ENCODE measurements around the gene FHL1. TPM values are rescaled to one million over a fixed set of nuclear protein-coding genes. Genes with fewer than 3 reads are reported as not detected.
"Not testable (repeated sequence)": the region's sequence is repeated elsewhere in the genome, so short reads cannot be mapped to it uniquely, and the experiment has no call there.

The FHL1 gene
- total RNA-seq, 1 donor from 2014 or later, result 772 TPM

DNA sequence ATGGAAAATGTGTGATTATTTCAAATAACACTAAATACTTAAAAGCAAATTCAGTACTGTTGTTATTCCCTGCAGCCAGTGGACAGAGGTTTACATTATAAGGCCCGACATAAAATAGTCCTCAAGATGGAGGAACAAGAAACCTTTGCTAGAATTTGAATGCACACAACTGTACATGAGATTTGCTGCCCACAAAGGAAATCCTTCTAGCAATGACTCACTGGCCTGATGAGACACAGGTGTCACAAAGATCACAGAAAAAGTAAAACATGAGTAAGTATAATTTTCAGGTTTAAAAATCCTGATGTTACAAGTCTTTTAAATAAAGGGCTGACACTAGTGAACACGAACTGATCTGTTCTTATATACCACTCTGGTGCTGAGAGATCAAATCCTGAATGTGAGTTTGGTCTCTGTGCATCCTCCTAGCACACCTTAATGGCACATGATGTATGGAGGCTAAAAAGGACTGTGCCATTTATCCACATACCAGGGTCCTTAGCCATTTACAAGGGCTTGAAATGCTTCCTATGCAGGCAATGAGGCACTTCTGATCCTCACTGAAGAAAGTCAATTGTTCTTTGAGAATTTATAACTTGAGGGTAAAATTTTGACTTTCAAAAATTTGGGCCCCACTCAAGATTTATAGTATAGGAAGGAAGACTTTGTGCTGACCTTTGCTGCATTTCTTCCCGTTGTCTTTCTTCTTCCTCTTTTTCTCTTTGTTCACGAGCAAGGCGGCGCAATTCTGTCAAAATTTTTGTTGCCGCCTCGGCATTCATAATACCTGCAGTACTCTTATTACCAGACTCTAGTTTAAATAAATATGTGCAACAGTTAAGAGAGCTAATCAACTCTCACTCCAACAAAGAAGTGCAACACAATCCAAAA is 80.9 kb downstream of the FHL1 start:
- intact Hi-C loops (cut with micrococcal nuclease), result no loop called here
- DNase-seq (no peak), ATAC-seq (no peak)

- ATAC-seq (no peak), DNase-seq (no peak)
- intact Hi-C loops (cut with micrococcal nuclease), result no loop called here
Measured at GRCh38 chrX:136228839-136229207, 81.5 kb downstream of the FHL1 start.

GRCh38 chrX:136237074-136237473 is 89.7 kb downstream of the FHL1 start:
- no peak for DNase-seq
- no peak for ATAC-seq
- intact Hi-C loops (cut with micrococcal nuclease), result no loop called here

GRCh38 chrX:136237849-136238248 is 90.5 kb downstream of the FHL1 start:
- DNase-seq; ATAC-seq; intact Hi-C loops (cut with micrococcal nuclease): not testable (repeated sequence)

GRCh38 chrX:136246201-136246600 is 98.9 kb downstream of the FHL1 start:
- intact Hi-C loops (cut with micrococcal nuclease), result no loop called here
- DNase-seq (no peak), ATAC-seq (no peak)

GRCh38 chrX:136250191-136251040 is 103.1 kb downstream of the FHL1 start:
- intact Hi-C loops (cut with micrococcal nuclease), result no loop called here
- ATAC-seq (peak; percentile 66), DNase-seq (no peak)

- peak; percentile 84 for DNase-seq
- peak; percentile 97 for ATAC-seq
- intact Hi-C loops (cut with micrococcal nuclease), result no loop called here
Measured at GRCh38 chrX:136251041-136251991, 104.0 kb downstream of the FHL1 start, which contains the start of gene MAP7D3. Gene MAP7D3 (minus strand): TSS chrX:136251400. CDS start chrX:136251358, 42 bp downstream.

- intact Hi-C loops (cut with micrococcal nuclease), result no loop called here
- ATAC-seq (peak; percentile 53), DNase-seq (no peak)
Measured at GRCh38 chrX:136255541-136255940, 108.2 kb downstream of the FHL1 start.

GRCh38 chrX:136256026-136256425 is 108.7 kb downstream of the FHL1 start:
- ATAC-seq (no peak), DNase-seq (no peak)
- intact Hi-C loops (cut with micrococcal nuclease), result no loop called here

- ATAC-seq (no peak), DNase-seq (no peak)
- intact Hi-C loops (cut with micrococcal nuclease), result no loop called here
Measured at GRCh38 chrX:136258951-136259350, 111.6 kb downstream of the FHL1 start.

DNA sequence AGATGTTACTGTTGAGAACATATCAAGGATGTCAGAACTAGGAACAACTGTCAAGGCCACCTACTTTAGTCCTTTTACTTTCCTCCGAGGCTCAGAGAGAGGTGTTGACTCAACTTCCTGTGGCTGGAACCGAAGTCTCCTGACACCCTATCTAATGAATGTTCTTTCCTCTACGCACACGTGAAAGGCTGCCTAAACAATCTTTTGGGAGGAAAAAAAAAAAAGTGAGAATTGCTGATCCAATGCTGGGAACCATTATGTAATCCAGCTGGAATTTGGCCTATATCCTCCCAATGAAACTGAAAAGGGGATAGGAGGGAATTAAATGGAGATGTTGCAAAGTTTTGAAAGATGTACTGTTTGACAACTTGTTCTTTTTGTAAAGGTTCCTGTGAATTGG is 112.2 kb downstream of the FHL1 start:
- DNase-seq (no peak), ATAC-seq (peak; percentile 62)
- intact Hi-C loops (cut with micrococcal nuclease), result no loop called here

DNA sequence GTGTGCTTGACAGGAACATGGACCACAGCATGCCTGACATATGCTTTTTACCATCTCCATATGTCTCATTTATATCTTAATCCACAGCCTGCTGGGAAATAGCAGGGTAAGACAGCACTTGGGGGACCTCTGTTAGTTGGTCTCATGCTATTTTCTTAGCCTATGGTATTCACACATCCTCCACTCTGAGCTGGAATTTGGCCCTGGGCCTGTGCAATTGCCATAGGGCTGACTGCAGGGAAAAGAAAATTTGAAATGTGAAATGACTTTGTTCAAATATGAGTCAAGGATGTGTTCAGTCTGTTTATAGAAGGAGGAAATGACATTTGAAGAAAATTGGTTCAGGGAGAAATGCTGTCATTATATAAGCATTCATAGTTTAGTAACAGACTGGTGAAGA is 113.4 kb downstream of the FHL1 start:
- intact Hi-C loops (cut with micrococcal nuclease), result no loop called here
- no peak for ATAC-seq

More for the DNA sequence above, 113.4 kb downstream of the FHL1 start:
- no peak for DNase-seq

Other genes with a start within 250 kb of the FHL1 start
- gene MMGT1, start 173.5 kb upstream of the FHL1 start, total RNA-seq, result 24.7 TPM
- gene SLC9A6, start 162.1 kb upstream of the FHL1 start, total RNA-seq, result 17.3 TPM
- 10.8 TPM for gene MAP7D3, start 103.9 kb downstream of the FHL1 start, total RNA-seq
- not detected for gene ADGRG4, start 153.4 kb downstream of the FHL1 start, total RNA-seq